GM03348 (cell line): ENCODE data around the gene HTATIP2.
"Not testable (repeated sequence)": the region's sequence is repeated elsewhere in the genome, so short reads cannot be mapped to it uniquely, and the experiment has no call there.

Source experiments
- DNase-seq: peaks from one replicate; pipeline ENCODE4 v3.0.0; 2012; ENCODE audit warnings: low spot score

Gene HTATIP2

GRCh38 chr11:20363500-20364340 lies at the start of gene HTATIP2:
TSS of gene HTATIP2 (plus strand) at chr11:20363714. CDS start at chr11:20364238, 524 bp downstream.
- DNase-seq = peak; percentile 68

- no peak for DNase-seq
Measured at GRCh38 chr11:20315800-20316199, 47.7 kb upstream of the HTATIP2 start.

- no peak for DNase-seq
Measured at GRCh38 chr11:20321177-20321576, 42.3 kb upstream of the HTATIP2 start.

GRCh38 chr11:20327377-20327935 lies 36.1 kb upstream of the HTATIP2 start:
- DNase-seq = no peak

GRCh38 chr11:20336056-20336455 lies 27.5 kb upstream of the HTATIP2 start:
- DNase-seq = no peak

DNA sequence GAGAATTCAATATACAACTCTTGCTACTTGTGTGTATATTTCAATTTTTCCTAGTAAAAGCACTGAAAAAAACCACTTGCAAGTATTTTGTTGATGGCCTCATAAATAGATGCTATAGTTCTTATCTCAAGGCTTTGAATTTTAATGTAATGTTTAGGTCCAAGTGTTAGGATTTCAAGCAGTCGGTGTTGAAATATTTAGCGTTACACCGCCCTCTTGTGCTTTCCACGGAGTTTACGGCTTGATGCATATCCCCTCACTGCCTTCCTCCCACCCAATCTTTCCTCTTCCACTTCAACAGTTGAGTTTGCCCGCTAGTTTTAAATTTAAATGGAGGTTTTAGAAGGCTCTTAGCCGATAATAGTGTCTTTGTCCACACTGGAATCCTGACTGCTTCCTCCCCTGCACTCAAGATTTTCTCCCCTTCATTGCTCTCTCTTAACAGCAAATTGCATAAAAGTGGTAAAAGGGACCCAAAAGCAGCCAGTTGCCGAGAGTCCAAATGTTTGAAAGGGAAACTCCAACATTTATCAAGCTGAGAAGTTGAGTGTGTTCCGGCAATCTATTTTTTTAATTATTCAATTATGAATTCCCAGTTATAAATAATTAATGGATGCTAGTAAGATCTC lies 25.9 kb upstream of the HTATIP2 start:
- peak; percentile 14 for DNase-seq

DNA sequence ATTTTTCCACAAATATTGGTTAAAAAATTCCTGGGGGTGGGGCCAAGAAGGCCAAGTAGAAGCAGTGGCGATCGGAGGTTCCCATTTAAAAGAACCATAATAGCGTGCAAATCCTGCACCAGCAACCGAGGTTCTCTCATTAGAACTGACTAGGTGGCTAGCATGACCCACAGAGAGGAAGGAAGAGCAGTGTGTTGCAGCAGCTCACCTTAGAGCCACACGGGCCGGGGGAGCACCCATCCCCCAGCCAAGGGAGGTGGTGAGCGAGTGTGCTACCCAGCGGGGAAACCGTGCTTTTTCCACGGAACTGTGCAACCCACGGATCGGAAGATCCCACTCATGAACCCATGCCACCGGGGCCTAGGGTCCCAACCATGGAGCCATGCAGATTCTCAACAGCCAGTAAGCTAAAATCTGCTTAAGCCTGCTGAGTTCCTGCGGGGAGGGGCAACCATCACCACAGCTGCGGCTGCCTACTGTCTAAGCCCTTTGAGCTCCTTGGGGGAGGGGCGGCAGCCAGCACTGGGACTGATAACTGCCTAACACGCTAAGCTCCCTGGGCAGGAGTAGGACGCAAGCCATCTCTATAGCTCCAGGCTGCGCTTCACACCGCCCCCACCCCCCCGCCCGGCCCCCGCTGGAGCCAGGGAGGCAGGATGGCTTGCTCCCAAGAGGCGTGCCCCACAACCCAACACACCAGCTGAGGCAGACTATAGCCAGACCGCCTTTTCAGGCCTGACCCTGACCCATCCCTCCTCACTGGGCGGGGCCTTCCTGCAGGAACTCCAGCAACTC lies 21.0 kb upstream of the HTATIP2 start:
- DNase-seq = no peak

GRCh38 chr11:20351136-20351535 lies 12.4 kb upstream of the HTATIP2 start:
- no peak for DNase-seq

GRCh38 chr11:20351751-20352262 lies 11.7 kb upstream of the HTATIP2 start:
- DNase-seq = no peak

GRCh38 chr11:20353829-20354434 lies 9.6 kb upstream of the HTATIP2 start:
- DNase-seq = peak; percentile 58

- peak; percentile 54 for DNase-seq
Measured at GRCh38 chr11:20355221-20356219, 8.0 kb upstream of the HTATIP2 start.

DNA sequence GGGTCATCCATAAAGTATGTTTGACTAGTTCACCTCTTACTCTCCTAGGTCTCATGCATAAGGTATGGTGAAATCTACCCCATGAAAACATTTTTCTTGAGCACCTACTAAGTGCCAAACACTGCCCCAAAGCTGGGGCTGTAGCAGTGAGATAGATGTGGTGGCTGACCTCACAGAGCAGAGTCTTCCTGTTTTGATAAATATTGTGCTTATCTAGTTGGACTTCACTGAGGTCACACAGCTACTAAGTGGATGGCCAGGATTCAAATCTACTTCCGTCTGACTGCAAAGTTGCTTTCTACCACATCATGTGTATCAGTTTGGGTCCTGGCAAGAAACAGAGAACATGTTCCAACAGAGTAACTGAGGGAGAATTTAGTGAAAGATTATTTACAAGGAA lies 6.4 kb upstream of the HTATIP2 start:
- no peak for DNase-seq

DNA sequence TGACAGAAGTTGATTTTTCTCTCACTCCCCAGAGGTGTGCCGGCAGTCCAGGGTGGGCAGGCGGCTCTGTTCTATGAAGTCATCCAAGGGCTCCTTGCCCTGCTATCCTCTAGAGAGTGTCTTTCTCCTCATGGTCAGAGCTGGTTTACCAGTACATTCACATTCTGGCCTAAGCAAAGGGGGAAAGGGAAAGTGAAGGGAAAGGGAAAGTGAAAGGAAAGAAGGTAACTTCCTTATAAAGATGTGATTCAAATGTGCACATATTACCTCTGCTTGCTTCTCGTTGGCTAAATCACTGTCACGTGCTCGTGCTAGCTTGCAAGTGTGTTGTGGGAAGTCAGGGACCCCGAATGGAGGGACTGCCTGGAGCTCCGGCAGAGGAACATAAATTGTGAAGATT lies 2.9 kb upstream of the HTATIP2 start:
- DNase-seq = no peak

GRCh38 chr11:20362481-20362880 lies 1.0 kb upstream of the HTATIP2 start:
- DNase-seq = no peak

GRCh38 chr11:20363149-20363499 lies 390 bp upstream of the HTATIP2 start:
- DNase-seq = no peak

GRCh38 chr11:20364341-20364792 lies 853 bp downstream of the HTATIP2 start:
- DNase-seq = no peak

GRCh38 chr11:20365465-20365864 lies 2.0 kb downstream of the HTATIP2 start:
- not testable (repeated sequence) for DNase-seq

DNA sequence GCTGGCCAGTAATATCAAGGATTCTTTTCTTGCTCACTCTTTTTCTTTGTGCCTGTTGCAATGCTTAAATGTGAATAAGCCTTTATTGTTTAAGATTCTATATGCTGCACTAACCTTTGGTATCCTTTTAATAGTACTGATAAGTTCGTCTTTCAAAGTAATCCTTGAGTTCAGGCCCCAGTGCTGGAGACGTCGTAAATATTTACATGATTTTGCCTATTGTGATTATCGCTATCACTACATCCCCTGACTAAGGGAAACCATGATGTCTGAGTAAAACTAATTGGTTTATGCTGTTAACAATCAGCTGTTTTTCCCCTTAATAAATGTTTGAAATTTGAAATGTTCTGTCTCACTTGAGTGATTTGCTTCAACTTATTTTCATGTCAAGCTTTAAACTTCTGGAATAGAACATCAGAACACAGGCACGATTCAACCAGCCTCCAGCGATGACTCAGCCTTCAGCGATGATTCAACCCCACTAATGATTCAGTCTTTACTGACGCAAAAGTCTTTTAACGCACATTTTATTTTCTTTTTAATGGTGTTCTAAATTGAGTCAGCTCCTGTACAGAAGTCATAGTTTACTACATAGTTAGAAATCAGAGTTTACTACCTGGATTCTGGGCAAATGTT lies 3.9 kb downstream of the HTATIP2 start:
- peak; percentile 85 for DNase-seq

GRCh38 chr11:20368438-20368837 lies 4.9 kb downstream of the HTATIP2 start:
- DNase-seq = no peak

DNA sequence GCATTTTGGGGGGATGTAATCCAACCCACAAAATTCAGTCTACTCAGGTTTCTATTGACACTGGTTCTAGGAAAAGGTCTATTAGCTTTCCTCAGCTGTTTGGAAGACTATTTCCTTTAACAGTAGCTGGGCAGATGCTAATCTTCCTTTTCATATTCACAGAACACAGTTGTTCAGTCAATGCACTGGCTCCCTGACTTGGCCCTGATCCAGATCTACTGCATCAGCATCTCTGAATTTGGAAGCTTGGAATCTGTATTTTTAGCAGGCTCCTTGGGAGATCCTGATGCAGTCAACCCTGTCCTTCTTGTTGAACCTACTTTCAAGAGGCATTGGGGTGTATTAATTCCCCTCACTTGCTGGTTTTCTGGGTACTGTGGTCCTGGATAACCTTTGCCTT lies 6.3 kb downstream of the HTATIP2 start:
- DNase-seq = no peak
